H9 (cell line): ENCODE results near the gene CHI3L2. TPM values are rescaled to one million over a fixed set of nuclear protein-coding genes. Genes with fewer than 3 reads are reported as not detected.

Experiments used
- DNase-seq: peaks from one replicate; pipeline ENCODE4 v3.0.0-alpha.2; 2017
- H2AFZ ChIP-seq: one replicate; pipeline ENCODE4 v1.6.1; 2013; ENCODE audit warnings: mild to moderate bottlenecking, low read length, control low read depth, moderate library complexity
- H2AK5ac ChIP-seq: 2 replicates; pipeline ENCODE4 v1.6.1; 2013; ENCODE audit warnings: low read length, control low read depth, mixed read lengths; ENCODE audit not compliant: insufficient read length
- H2BK120ac ChIP-seq: one replicate; pipeline ENCODE4 v1.6.1; 2013; ENCODE audit warnings: low read depth, mild to moderate bottlenecking, low read length, control low read depth, inconsistent platforms; ENCODE audit not compliant: poor library complexity, severe bottlenecking
- H2BK12ac ChIP-seq: 2 replicates; pipeline ENCODE4 v1.6.1; 2013; ENCODE audit warnings: low read length, control low read depth, mixed read lengths, low read depth; ENCODE audit not compliant: insufficient read length
- H2BK15ac ChIP-seq: 2 replicates; pipeline ENCODE4 v1.6.1; 2013; ENCODE audit warnings: low read depth, low read length, control low read depth
- H2BK20ac ChIP-seq: one replicate; pipeline ENCODE4 v1.6.1; 2013; ENCODE audit warnings: low read depth, mild to moderate bottlenecking, low read length, control low read depth, inconsistent platforms; ENCODE audit not compliant: poor library complexity, severe bottlenecking
- H2BK5ac ChIP-seq: 2 replicates; pipeline ENCODE4 v1.6.1; 2013; ENCODE audit warnings: low read length, control low read depth, mixed read lengths; ENCODE audit not compliant: insufficient read length
- H3K14ac ChIP-seq: 2 replicates; pipeline ENCODE4 v1.6.1; 2013; ENCODE audit warnings: low read length, control low read depth; ENCODE audit not compliant: insufficient read depth
- H3K18ac ChIP-seq: 2 replicates; pipeline ENCODE4 v1.6.1; 2013; ENCODE audit warnings: low read depth, mild to moderate bottlenecking, mixed read lengths, low read length, control low read depth; ENCODE audit not compliant: insufficient read length
- H3K23ac ChIP-seq: 2 replicates; pipeline ENCODE4 v1.6.1; 2013; ENCODE audit warnings: low read length, control low read depth, mixed read lengths, low read depth; ENCODE audit not compliant: insufficient read length
- H3K23me2 ChIP-seq: 2 replicates; pipeline ENCODE4 v1.6.1; 2013; ENCODE audit warnings: low read depth, mild to moderate bottlenecking, mixed read lengths, low read length, control low read depth; ENCODE audit not compliant: insufficient read length, poor library complexity, severe bottlenecking
- H3K27ac ChIP-seq: 2 replicates; pipeline ENCODE4 v1.5.1; 2013; ENCODE audit warnings: low read length, control low read depth, mixed read lengths, low read depth; ENCODE audit not compliant: insufficient read length
- H3K27me3 ChIP-seq: 2 replicates; pipeline ENCODE4 v1.6.1; 2013; ENCODE audit warnings: low read length, control low read depth, inconsistent platforms; ENCODE audit not compliant: insufficient read depth
- H3K4ac ChIP-seq: 2 replicates; pipeline ENCODE4 v1.6.1; 2013; ENCODE audit warnings: low read depth, mild to moderate bottlenecking, control low read depth, inconsistent platforms, low read length, moderate library complexity
- H3K4me1 ChIP-seq: 2 replicates; pipeline ENCODE4 v1.6.1; 2013; ENCODE audit warnings: low read length, control low read depth, inconsistent platforms; ENCODE audit not compliant: insufficient read depth
- H3K4me2 ChIP-seq: 2 replicates; pipeline ENCODE4 v1.6.1; 2013; ENCODE audit warnings: low read length, control low read depth, mixed read lengths; ENCODE audit not compliant: insufficient read length, insufficient read depth
- H3K56ac ChIP-seq: 2 replicates; pipeline ENCODE4 v1.6.1; 2013; ENCODE audit warnings: low read depth, mild to moderate bottlenecking, mixed read lengths, low read length, control low read depth; ENCODE audit not compliant: insufficient read length
- H3K79me1 ChIP-seq: 2 replicates; pipeline ENCODE4 v1.6.1; 2013; ENCODE audit warnings: low read depth, mild to moderate bottlenecking, moderate library complexity, low read length, control low read depth, inconsistent platforms; ENCODE audit not compliant: insufficient read depth, poor library complexity, severe bottlenecking
- H3K79me2 ChIP-seq: 2 replicates; pipeline ENCODE4 v1.6.1; 2013; ENCODE audit warnings: low read length, control low read depth, inconsistent platforms; ENCODE audit not compliant: insufficient read depth
- H3K9ac ChIP-seq: 2 replicates; pipeline ENCODE4 v1.6.1; 2013; ENCODE audit warnings: low read length, control low read depth, mixed read lengths; ENCODE audit not compliant: insufficient read length; ENCODE audit errors: extremely low read depth
- H3K9me3 ChIP-seq: one replicate; pipeline ENCODE4 v1.6.1; 2013; ENCODE audit warnings: low read depth, low read length, inconsistent platforms; ENCODE audit not compliant: control insufficient read depth
- H3T11ph ChIP-seq: one replicate; pipeline ENCODE4 v1.6.1; 2013; ENCODE audit warnings: mild to moderate bottlenecking, low read length, control low read depth, inconsistent platforms
- H4K20me1 ChIP-seq: one replicate; pipeline ENCODE4 v1.6.1; 2013; ENCODE audit not compliant: control insufficient read depth, insufficient read length, insufficient read depth
- H4K5ac ChIP-seq: 2 replicates; pipeline ENCODE4 v1.6.1; 2013; ENCODE audit warnings: low read depth, mild to moderate bottlenecking, mixed read lengths, low read length, control low read depth; ENCODE audit not compliant: insufficient read length
- H4K8ac ChIP-seq: replicated peaks from 2 replicates; pipeline ENCODE4 v1.6.1; 2013; ENCODE audit warnings: low read length, control low read depth, mixed read lengths, low read depth; ENCODE audit not compliant: insufficient read length
- H4K91ac ChIP-seq: 2 replicates; pipeline ENCODE4 v1.6.1; 2013; ENCODE audit warnings: low read depth, mild to moderate bottlenecking, moderate library complexity, mixed read lengths, low read length, control low read depth; ENCODE audit not compliant: insufficient read length
- H3K27ac Mint-ChIP-seq, 3 experiments: 2 replicates in 2 of 3; 3 replicates in 1 of 3; pipeline ENCODE4 v1.8.0; 2020 to 2021; ENCODE audit warnings: mixed read lengths in 3 of 3, mild to moderate bottlenecking in 1 of 3, moderate library complexity in 1 of 3
- H3K27me3 Mint-ChIP-seq: 2 replicates; pipeline ENCODE4 v1.8.0; 2021; ENCODE audit warnings: low read depth, mild to moderate bottlenecking, moderate library complexity, mixed read lengths
- H3K36me3 Mint-ChIP-seq, 3 experiments: 2 replicates in 2 of 3; 3 replicates in 1 of 3; pipeline ENCODE4 v1.8.0; 2020 to 2021; ENCODE audit warnings: low read depth in 3 of 3, mixed read lengths in 3 of 3; ENCODE audit not compliant: insufficient read depth in 1 of 3
- H3K4me1 Mint-ChIP-seq, 2 experiments: 2 replicates each; pipeline ENCODE4 v1.8.0; 2020; ENCODE audit warnings: mixed read lengths in 2 of 2
- H3K4me3 Mint-ChIP-seq, 2 experiments: 2 replicates in 1 of 2; 3 replicates in 1 of 2; pipeline ENCODE4 v1.8.0; 2020 to 2021; ENCODE audit warnings: mild to moderate bottlenecking in 2 of 2, mixed read lengths in 2 of 2, moderate library complexity in 1 of 2
- H3K9me3 Mint-ChIP-seq, 2 experiments: 2 replicates in 1 of 2; 3 replicates in 1 of 2; pipeline ENCODE4 v1.8.0; 2020; ENCODE audit warnings: mild to moderate bottlenecking in 2 of 2, mixed read lengths in 2 of 2, moderate library complexity in 1 of 2
- WGBS: extraction: QIAGEN DNeasy Blood & Tissue Kit; methylation state at CpG from one replicate; pipeline ENCODE4 v1.1.7; 2013; ENCODE audit warnings: missing lambda C conversion rate, low lambda C conversion rate, mixed read lengths; ENCODE audit not compliant: insufficient read length; ENCODE audit errors: extremely low coverage; 5-methylcytosine and 5-hydroxymethylcytosine counted together
- total RNA-seq: library from RNA; stranded (reverse); gene quantifications from 2 replicates; pipeline ENCODE4 v1.2.1, GENCODE V29; 2021
- TF ChIP-seq, protein P1 (sequence below): fragments of 200-600 bp; sonication (generic); conservative IDR thresholded peaks from 3 replicates; pipeline ENCODE4 v1.8.0; 2021; ENCODE audit warnings: antibody characterized with exemption, mild to moderate bottlenecking

CHI3L2 gene
- total RNA-seq, 1 experiment from 2014 or later: not detected

DNA sequence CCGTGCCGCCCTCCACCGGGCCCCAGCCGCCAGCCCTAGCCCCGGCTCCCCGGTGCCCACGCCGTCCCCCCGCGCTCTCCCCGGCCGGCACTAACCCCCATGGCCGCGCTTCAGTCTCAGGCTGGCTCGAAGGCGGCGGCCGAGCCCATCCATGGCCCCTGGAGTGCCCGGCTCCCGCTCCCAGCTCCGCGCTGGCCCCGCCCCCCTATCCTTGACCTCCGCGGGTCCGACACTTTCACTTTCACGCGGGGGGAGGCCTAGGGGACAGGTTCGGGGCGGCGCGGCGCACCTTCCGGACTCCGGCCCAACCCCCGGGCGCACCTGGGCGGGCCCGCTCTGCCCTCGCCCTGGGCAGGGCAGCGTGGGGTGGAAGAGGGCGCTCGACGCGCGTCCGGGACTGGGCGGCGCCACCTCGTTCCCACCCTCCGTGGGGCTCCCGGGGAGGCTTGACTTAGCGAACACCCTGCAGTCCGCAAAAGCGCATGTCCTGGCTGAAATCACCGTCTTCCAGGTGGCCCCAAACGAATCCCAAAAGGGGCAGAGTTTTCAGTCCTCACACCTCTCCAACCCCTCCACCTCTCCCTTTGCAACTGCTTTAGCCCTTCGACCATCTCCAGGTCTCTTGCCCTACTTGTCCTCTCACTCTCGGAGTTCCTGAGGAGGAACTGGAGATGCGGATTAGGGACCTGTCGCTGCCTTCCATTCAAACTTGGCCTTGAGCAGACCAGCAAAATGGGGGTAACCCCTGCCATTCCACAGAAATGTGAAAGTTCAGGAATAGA, 23.1 kb upstream of the CHI3L2 start:
- Histone ChIP-seq H2AK5ac (no peak overlapping the region), H3K4ac (no peak overlapping the region), H4K91ac (no peak overlapping the region), H3K9me3 (no peaks in the 10 kb centered on the region), H4K5ac (no peak overlapping the region), H3K9ac (no peak overlapping the region), H3T11ph (no peak overlapping the region), H2AFZ (no peak overlapping the region), H3K4me2 (no peak overlapping the region), H3K23ac (no peak overlapping the region), H3K56ac (no peak overlapping the region), H2BK12ac (no peak overlapping the region), H2BK20ac (no peak overlapping the region), H2BK15ac (no peak overlapping the region), H3K27ac (no peak overlapping the region), H3K79me2 (no peaks in the 10 kb centered on the region), H3K23me2 (no peaks in the 10 kb centered on the region), H3K4me1 (no peaks in the 10 kb centered on the region), H2BK120ac (no peak overlapping the region), H3K14ac (peak overlapping the region; percentile 25), H3K27me3 (no peaks in the 10 kb centered on the region), H3K18ac (peak overlapping the region; percentile 11), H4K20me1 (no peaks in the 10 kb centered on the region), H4K8ac (no peak overlapping the region), H3K79me1 (no peaks in the 10 kb centered on the region), H2BK5ac (no peak overlapping the region)
- DNase-seq: no peak
- H3K27me3 Mint-ChIP-seq: peaks cover 13% of the 10 kb centered on the region
- WGBS: no CpG with 5 or more reads among the region's 61 CpGs
- H3K4me3 Mint-ChIP-seq: peak overlapping the region in 1 of 2 experiments; percentile 69; a peak in 3 of 5 replicates
- H3K27ac Mint-ChIP-seq: peak overlapping the region in 2 of 3 experiments; percentile 23 to 82; a peak in 2 of 7 replicates
- H3K9me3 Mint-ChIP-seq: peaks cover 0 to 2% of the 10 kb centered on the region in 2 experiments; a peak in 1 of 5 replicates
- H3K36me3 Mint-ChIP-seq: peaks cover 0 to 2% (median 0%) of the 10 kb centered on the region in 3 experiments; a peak in 1 of 7 replicates
- TF ChIP-seq, protein P1, sequence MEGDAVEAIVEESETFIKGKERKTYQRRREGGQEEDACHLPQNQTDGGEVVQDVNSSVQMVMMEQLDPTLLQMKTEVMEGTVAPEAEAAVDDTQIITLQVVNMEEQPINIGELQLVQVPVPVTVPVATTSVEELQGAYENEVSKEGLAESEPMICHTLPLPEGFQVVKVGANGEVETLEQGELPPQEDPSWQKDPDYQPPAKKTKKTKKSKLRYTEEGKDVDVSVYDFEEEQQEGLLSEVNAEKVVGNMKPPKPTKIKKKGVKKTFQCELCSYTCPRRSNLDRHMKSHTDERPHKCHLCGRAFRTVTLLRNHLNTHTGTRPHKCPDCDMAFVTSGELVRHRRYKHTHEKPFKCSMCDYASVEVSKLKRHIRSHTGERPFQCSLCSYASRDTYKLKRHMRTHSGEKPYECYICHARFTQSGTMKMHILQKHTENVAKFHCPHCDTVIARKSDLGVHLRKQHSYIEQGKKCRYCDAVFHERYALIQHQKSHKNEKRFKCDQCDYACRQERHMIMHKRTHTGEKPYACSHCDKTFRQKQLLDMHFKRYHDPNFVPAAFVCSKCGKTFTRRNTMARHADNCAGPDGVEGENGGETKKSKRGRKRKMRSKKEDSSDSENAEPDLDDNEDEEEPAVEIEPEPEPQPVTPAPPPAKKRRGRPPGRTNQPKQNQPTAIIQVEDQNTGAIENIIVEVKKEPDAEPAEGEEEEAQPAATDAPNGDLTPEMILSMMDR: no peak
- peaks cover 7 to 15% of the 10 kb centered on the region in 2 experiments for H3K4me1 Mint-ChIP-seq
